SK-N-MC (cell line): ENCODE results near the gene TMEM200C.

Experiments
- DNase-seq: peaks from one replicate; pipeline ENCODE4 v3.0.0-alpha.2; 2011; ENCODE audit warnings: low read depth, low spot score
- H3K27ac ChIP-seq: fragments of 200-600 bp; sonication (generic); 2 replicates; pipeline ENCODE4 v1.5.1; 2016; ENCODE audit warnings: mixed run types
- H3K36me3 ChIP-seq: fragments of 200-600 bp; sonication (generic); 2 replicates; pipeline ENCODE4 v1.6.1; 2017; ENCODE audit warnings: antibody characterized with exemption, low read length, mixed read lengths; ENCODE audit not compliant: insufficient read depth
- H3K4me3 ChIP-seq: fragments of 200-600 bp; sonication (generic); 2 replicates; pipeline ENCODE4 v1.5.1; 2016
- H3K9ac ChIP-seq: fragments of 200-600 bp; sonication (generic); 2 replicates; pipeline ENCODE4 v1.8.0; 2017; ENCODE audit warnings: mixed run types, mixed read lengths; ENCODE audit not compliant: insufficient read length
- H3K9me3 ChIP-seq: fragments of 200-600 bp; sonication (generic); 2 replicates; pipeline ENCODE4 v1.6.1; 2017; ENCODE audit warnings: low read depth, mild to moderate bottlenecking, antibody characterized with exemption, low read length, moderate library complexity, mixed read lengths
- EZH2 ChIP-seq: fragments of 200-600 bp; sonication (generic); IDR thresholded peaks from one replicate; pipeline ENCODE4 v1.6.1; 2017; ENCODE audit warnings: antibody characterized with exemption
- FOXP2 ChIP-seq: optimal IDR thresholded peaks from 2 replicates; pipeline ENCODE3; 2011; ENCODE audit warnings: mild to moderate bottlenecking, moderate library complexity; ENCODE audit not compliant: insufficient read depth; ENCODE audit errors: extremely low read length, control extremely low read depth
- POLR2AphosphoS5 ChIP-seq: IDR thresholded peaks from 2 replicates; pipeline ENCODE4 v1.6.1; 2012; ENCODE audit warnings: mild to moderate bottlenecking, low read depth, low read length, borderline replicate concordance

Gene TMEM200C

GRCh38 chr18:5918205-5918858, 23.0 kb upstream of the TMEM200C start:
- no peak overlapping the region for H3K27ac ChIP-seq
- no peaks in the 10 kb centered on the region for H3K36me3 ChIP-seq
- no peaks in the 10 kb centered on the region for H3K9me3 ChIP-seq
- no peak for TF ChIP-seq EZH2
- no peak for TF ChIP-seq FOXP2
- no peak overlapping the region for H3K4me3 ChIP-seq
- no peak overlapping the region for H3K9ac ChIP-seq
- DNase-seq, result no peak

- no peak for DNase-seq
- TF ChIP-seq FOXP2, result no peak
- no peak for TF ChIP-seq EZH2
- no peak for TF ChIP-seq POLR2AphosphoS5
These were observed 19.6 kb upstream of the TMEM200C start for GRCh38 chr18:5914951-5915350.

GRCh38 chr18:5914016-5914415, 18.7 kb upstream of the TMEM200C start:
- no peak for DNase-seq
- H3K4me3 ChIP-seq, result no peak overlapping the region
- no peaks in the 10 kb centered on the region for H3K9me3 ChIP-seq
- no peak overlapping the region for H3K9ac ChIP-seq
- H3K27ac ChIP-seq, result no peak overlapping the region
- TF ChIP-seq EZH2 (no peak), POLR2AphosphoS5 (no peak), FOXP2 (no peak)
- no peaks in the 10 kb centered on the region for H3K36me3 ChIP-seq

More at GRCh38 chr18:5914951-5915350, 19.6 kb upstream of the TMEM200C start:
- H3K9ac ChIP-seq, result no peak overlapping the region
- H3K27ac ChIP-seq, result no peak overlapping the region
- no peaks in the 10 kb centered on the region for H3K36me3 ChIP-seq
- H3K4me3 ChIP-seq, result no peak overlapping the region
- no peaks in the 10 kb centered on the region for H3K9me3 ChIP-seq

- no peak overlapping the region for H3K27ac ChIP-seq
- TF ChIP-seq EZH2, result no peak
- no peak for TF ChIP-seq FOXP2
- no peak for TF ChIP-seq POLR2AphosphoS5
- DNase-seq, result no peak
- no peak overlapping the region for H3K4me3 ChIP-seq
- no peaks in the 10 kb centered on the region for H3K9me3 ChIP-seq
- no peaks in the 10 kb centered on the region for H3K36me3 ChIP-seq
- no peak overlapping the region for H3K9ac ChIP-seq
These were observed 17.2 kb upstream of the TMEM200C start for GRCh38 chr18:5912566-5912965.

- H3K36me3 ChIP-seq, result no peaks in the 10 kb centered on the region
- no peak for TF ChIP-seq EZH2
- no peak for TF ChIP-seq FOXP2
- TF ChIP-seq POLR2AphosphoS5, result no peak
- DNase-seq, result no peak
- H3K4me3 ChIP-seq, result no peak overlapping the region
- no peaks in the 10 kb centered on the region for H3K9me3 ChIP-seq
- H3K27ac ChIP-seq, result no peak overlapping the region
- H3K9ac ChIP-seq, result no peak overlapping the region
These were observed 13.8 kb upstream of the TMEM200C start for GRCh38 chr18:5909125-5909524.

- no peaks in the 10 kb centered on the region for H3K36me3 ChIP-seq
- TF ChIP-seq FOXP2 (no peak), EZH2 (no peak), POLR2AphosphoS5 (no peak)
- no peak overlapping the region for H3K9ac ChIP-seq
- no peak overlapping the region for H3K27ac ChIP-seq
- no peak for DNase-seq
- H3K4me3 ChIP-seq, result no peak overlapping the region
- H3K9me3 ChIP-seq, result no peaks in the 10 kb centered on the region
These were observed 8.1 kb upstream of the TMEM200C start for GRCh38 chr18:5903386-5903785.

- Histone ChIP-seq H3K36me3 (no peaks in the 10 kb centered on the region), H3K9ac (no peak overlapping the region), H3K9me3 (no peaks in the 10 kb centered on the region), H3K27ac (no peak overlapping the region), H3K4me3 (no peak overlapping the region)
- no peak for TF ChIP-seq EZH2
- no peak for TF ChIP-seq POLR2AphosphoS5
- no peak for TF ChIP-seq FOXP2
- no peak for DNase-seq
These were observed 4.9 kb upstream of the TMEM200C start for GRCh38 chr18:5900262-5900661.

- no peak for DNase-seq
- Histone ChIP-seq H3K27ac (no peak overlapping the region), H3K36me3 (no peaks in the 10 kb centered on the region), H3K9me3 (no peaks in the 10 kb centered on the region), H3K4me3 (no peak overlapping the region), H3K9ac (no peak overlapping the region)
- TF ChIP-seq FOXP2 (no peak), EZH2 (no peak), POLR2AphosphoS5 (no peak)
These were observed 4.5 kb upstream of the TMEM200C start for GRCh38 chr18:5899835-5900234.
